RWPE1 (cell line): ENCODE results near the gene PDCD1.

Source experiments
- CTCF ChIA-PET: fragments of 350-600 bp; sonication (Branson Sonifier 250); formaldehyde crosslinking; extraction: SDS; loops from one replicate; lab custom pipeline; 2021; lab: Yijun Ruan, JAX
- POLR2A ChIA-PET: fragments of 400-600 bp; formaldehyde crosslinking; extraction: SDS; loops from one replicate; lab custom pipeline; 2020; ENCODE audit warnings: antibody characterized with exemption; ENCODE audit not compliant: low non-redundant PET; lab: Yijun Ruan, JAX
- DNase-seq: peaks from one replicate; pipeline ENCODE4 v3.0.0; 2012; ENCODE audit warnings: low spot score
- H3K27ac ChIP-seq: fragments of 450-650 bp; 2 replicates; pipeline ENCODE4 v1.5.1; 2017
- TF ChIP-seq, protein P1 (sequence below): fragments of 450-650 bp; conservative IDR thresholded peaks from 2 replicates; pipeline ENCODE4 v1.5.1; 2017; ENCODE audit warnings: low read depth, mild to moderate bottlenecking

PDCD1 gene

DNA sequence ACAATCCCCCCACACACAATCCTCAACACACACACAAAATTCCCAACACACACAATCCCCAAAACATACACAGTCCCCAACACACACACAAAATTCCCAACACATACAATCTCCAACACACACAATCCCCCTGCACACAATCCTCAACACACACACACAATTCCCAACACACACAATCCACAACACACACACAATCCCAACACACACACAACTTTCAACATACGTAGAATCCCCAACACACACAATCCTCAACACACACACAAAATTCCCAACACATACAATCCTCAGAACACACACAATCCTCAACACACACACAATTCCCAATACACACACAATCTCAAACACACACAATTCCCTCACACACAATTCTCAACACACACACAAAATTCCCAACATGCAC lies 2.6 kb upstream of the PDCD1 start:
- no peak for DNase-seq
- ChIA-PET CTCF (no interaction called here), POLR2A (no interaction called here)
- no peak overlapping the region for H3K27ac ChIP-seq
- TF ChIP-seq, protein P1, sequence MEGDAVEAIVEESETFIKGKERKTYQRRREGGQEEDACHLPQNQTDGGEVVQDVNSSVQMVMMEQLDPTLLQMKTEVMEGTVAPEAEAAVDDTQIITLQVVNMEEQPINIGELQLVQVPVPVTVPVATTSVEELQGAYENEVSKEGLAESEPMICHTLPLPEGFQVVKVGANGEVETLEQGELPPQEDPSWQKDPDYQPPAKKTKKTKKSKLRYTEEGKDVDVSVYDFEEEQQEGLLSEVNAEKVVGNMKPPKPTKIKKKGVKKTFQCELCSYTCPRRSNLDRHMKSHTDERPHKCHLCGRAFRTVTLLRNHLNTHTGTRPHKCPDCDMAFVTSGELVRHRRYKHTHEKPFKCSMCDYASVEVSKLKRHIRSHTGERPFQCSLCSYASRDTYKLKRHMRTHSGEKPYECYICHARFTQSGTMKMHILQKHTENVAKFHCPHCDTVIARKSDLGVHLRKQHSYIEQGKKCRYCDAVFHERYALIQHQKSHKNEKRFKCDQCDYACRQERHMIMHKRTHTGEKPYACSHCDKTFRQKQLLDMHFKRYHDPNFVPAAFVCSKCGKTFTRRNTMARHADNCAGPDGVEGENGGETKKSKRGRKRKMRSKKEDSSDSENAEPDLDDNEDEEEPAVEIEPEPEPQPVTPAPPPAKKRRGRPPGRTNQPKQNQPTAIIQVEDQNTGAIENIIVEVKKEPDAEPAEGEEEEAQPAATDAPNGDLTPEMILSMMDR, result no peak

DNA sequence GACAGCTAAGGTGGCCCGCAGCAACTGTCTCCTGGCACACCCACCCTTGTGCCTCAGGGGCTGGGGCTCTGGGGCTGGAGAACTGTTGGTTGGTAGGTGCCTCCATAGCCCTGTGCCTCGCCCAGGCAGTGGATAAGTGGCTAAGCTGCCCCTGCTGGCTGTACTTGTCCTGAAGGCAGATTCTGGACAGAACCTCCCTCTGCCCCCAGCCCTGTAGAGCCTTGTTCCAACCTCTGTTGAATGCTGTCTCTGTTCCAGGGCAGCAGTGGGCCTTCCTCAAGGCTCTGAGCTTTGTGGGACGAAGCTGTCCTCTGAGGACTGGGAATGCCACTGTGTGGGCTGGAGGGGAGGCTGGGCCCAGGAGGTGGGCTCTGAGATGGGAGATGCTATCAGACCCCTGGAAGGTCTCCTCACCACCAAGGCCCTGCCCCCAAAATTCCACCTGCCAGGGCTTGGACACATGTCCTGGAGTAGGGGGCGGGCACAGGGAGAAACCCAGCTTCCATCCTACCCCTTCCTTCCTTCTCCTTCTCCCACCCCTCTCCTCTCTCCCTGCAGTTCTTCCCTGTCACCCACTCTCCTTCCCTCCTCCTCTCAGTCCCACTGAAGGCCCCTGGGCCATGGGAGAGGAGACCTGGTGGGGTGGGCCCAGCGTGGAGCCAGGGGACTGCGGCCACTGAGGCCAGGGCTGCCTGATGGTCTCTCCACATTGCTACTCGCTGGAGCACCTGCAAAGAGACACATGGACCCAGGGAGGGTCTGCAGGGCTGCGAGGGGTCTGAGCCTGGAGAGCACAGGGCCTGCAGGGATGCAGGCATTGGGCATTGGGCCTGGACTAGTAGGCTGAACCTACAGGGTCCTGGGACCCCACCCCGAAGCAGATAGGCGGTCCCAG lies 1.7 kb upstream of the PDCD1 start:
- CTCF ChIA-PET, result no interaction called here
- TF ChIP-seq, protein P1, result no peak
- H3K27ac ChIP-seq, result no peak overlapping the region
- POLR2A ChIA-PET, result no interaction called here
- no peak for DNase-seq

DNA sequence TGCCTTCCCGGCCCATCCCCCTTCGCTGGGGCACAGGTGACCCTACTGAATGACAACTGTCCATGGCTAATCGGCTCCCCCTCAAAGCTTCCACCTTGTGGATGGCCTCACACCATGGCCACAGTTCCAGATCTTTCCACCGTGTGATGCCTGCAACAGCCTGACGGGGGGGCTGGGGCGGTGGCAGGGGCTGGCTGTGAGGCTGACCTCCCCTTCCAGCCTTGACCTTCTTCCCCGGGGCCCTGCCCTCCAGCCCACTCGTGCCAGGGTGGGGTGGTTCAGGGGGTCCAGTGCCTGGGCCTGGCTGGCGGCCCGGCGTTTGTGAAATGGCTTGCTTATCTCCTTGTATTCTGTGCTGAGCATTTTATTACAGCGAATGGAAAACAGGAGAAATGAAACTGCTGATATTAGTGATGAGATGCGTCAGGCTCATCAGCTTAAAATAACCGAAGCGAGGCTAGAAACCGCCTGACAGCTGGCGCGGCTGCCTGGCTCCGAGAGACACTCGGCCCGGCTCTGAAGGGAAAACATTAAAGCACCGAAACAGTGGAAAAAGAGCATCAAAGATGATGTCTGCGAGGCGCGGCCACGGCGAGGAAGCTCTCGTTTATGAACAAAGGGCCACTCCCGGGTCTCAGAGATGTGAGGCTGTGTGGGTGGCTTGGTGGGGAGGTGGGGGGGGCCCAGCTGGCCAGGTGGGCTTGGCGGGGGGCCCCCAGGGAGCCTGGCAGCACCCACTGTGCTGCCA lies 916 bp upstream of the PDCD1 start:
- no peak for DNase-seq
- TF ChIP-seq, protein P1, result no peak
- H3K27ac ChIP-seq, result no peak overlapping the region
- ChIA-PET POLR2A (no interaction called here), CTCF (interaction anchor here (1.0 kb wide), 1 partner anchor 9 kb away, joined by 3 read pairs; no protein-coding TSS in a partner anchor)

DNA sequence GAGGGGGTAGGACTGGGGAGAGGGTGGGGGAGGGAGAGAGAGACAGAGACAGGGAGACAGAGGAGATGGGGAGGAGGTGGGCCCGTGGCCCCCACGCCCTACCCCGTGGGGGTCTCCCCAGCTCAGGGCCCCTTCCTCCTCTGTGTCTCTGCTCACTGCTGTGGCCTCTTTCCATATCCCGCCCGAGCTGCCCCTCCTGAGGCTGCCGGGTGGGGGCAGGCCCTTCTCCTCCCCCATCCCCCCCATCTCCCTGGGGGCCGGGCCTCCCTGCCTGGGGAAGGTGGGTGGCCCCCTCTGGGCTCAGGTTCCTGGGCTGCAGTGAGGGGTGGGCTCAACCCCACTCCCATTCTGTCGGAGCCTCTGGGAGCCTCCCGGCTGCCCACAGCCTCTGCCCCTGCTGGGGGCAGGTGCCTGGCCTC lies 332 bp upstream of the PDCD1 start:
- ChIA-PET POLR2A (no interaction called here), CTCF (interaction anchor here (1.0 kb wide), 1 partner anchor 8 kb away, joined by 3 read pairs; no protein-coding TSS in a partner anchor)
- DNase-seq, result no peak
- H3K27ac ChIP-seq, result no peak overlapping the region
- TF ChIP-seq, protein P1, result no peak

DNA sequence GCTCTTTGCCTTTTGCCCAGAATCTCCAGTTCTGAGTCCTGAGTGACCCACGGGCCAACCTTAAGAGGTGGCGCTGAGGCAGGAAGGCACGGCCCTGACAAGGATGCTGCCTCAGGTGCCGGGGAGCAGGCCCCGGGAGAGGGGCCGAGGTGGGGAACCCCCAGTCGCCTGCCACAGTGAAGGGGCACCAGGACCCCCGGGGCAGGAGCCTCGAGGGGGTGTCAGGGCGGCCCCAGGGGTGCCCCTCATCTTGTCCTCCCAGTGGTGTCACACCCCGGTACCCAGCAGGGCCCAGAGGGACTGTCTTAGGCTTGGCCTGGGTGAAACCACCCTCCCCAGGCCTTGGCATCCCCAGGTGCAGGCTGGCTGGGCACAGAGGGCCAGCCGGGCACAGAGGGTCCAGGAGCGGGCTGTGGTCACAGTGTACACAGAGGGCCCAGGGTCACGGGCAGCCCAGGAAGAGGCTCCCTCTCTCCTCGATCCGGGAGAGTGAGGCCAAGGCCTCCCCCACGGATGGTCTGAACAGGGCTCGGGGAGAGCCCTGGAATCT lies 1.0 kb downstream of the PDCD1 start:
- ChIA-PET POLR2A (no interaction called here), CTCF (no interaction called here)
- DNase-seq, result no peak
- H3K27ac ChIP-seq, result no peak overlapping the region
- TF ChIP-seq, protein P1, result no peak

DNA sequence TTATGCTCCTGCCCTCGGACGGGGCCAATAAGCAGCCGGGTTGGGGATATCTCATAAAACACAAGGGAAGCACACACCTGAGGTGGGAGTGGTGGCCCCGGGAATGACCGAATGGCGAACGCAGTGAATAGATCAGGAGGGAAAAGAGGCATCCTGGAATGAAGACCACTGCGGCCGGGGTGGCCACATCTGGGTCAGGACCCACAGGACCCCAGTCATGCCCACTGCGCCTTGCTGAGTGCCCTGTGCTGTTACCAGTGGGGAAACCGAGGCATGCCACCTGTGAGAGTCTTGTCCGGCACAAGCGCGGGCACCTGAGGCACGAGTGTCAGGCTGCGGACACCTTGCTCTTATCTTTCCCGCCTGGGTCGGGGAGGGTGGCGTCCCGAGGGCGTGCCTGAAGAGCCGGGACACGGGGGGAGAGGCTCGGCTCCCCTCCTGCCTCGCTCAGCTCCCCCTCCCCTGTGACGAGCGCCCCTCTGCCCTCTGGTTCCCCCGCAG lies 1.6 kb downstream of the PDCD1 start:
- TF ChIP-seq, protein P1, result no peak
- no peak for DNase-seq
- ChIA-PET CTCF (no interaction called here), POLR2A (no interaction called here)
- no peak overlapping the region for H3K27ac ChIP-seq
